Measurements from ENCODE around the gene CCNJL.

GRCh38 chr5:160306696-160307095 is 5.7 kb downstream of the CCNJL start:
- TF ChIP-seq, protein P1, sequence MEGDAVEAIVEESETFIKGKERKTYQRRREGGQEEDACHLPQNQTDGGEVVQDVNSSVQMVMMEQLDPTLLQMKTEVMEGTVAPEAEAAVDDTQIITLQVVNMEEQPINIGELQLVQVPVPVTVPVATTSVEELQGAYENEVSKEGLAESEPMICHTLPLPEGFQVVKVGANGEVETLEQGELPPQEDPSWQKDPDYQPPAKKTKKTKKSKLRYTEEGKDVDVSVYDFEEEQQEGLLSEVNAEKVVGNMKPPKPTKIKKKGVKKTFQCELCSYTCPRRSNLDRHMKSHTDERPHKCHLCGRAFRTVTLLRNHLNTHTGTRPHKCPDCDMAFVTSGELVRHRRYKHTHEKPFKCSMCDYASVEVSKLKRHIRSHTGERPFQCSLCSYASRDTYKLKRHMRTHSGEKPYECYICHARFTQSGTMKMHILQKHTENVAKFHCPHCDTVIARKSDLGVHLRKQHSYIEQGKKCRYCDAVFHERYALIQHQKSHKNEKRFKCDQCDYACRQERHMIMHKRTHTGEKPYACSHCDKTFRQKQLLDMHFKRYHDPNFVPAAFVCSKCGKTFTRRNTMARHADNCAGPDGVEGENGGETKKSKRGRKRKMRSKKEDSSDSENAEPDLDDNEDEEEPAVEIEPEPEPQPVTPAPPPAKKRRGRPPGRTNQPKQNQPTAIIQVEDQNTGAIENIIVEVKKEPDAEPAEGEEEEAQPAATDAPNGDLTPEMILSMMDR (IDR thresholded peaks at IDR 0.05): no peak
- no peak for TF ChIP-seq POLR2A (IDR thresholded peaks at IDR 0.05)

All from body of pancreas (tissue), 4 donors.